HFF-Myc (cell line): ENCODE results near the gene DLGAP4.

Source experiments
- DNase-seq: peaks from one replicate; pipeline ENCODE4 v3.0.0-alpha.2; 2011; ENCODE audit warnings: low read depth; ENCODE audit errors: extremely low read depth
- H3K4me3 ChIP-seq: replicated peaks from 2 replicates; pipeline ENCODE4 v1.5.1; 2011; ENCODE audit warnings: low read depth, mild to moderate bottlenecking, control low read depth, low read length
- TF ChIP-seq, protein P1 (sequence below): IDR thresholded peaks from 2 replicates; pipeline ENCODE4 v1.5.1; 2012; ENCODE audit warnings: mild to moderate bottlenecking, low read depth, low read length, control low read depth; ENCODE audit errors: missing control alignments

DLGAP4 gene

DNA sequence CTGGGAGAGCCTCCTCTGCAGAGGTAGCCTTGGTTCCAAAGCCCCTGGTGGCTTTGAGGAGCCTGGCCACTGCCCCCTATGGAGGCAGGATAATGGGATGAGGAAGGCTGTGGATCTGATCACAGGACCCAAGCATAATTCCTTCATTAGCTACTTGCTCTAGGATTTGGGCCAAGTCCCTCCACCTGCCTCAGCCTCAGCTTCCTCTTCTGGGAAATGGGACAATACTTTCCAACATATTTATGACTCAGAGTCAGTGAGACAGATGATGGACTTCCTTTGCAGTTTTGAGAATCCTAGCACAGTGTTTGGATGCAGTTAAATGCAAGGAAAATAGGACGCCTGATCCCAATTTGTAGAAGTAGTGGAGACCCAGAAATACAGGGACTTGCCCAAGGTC lies 171.3 kb downstream of the DLGAP4 start:
- no peak overlapping the region for H3K4me3 ChIP-seq
- TF ChIP-seq, protein P1, sequence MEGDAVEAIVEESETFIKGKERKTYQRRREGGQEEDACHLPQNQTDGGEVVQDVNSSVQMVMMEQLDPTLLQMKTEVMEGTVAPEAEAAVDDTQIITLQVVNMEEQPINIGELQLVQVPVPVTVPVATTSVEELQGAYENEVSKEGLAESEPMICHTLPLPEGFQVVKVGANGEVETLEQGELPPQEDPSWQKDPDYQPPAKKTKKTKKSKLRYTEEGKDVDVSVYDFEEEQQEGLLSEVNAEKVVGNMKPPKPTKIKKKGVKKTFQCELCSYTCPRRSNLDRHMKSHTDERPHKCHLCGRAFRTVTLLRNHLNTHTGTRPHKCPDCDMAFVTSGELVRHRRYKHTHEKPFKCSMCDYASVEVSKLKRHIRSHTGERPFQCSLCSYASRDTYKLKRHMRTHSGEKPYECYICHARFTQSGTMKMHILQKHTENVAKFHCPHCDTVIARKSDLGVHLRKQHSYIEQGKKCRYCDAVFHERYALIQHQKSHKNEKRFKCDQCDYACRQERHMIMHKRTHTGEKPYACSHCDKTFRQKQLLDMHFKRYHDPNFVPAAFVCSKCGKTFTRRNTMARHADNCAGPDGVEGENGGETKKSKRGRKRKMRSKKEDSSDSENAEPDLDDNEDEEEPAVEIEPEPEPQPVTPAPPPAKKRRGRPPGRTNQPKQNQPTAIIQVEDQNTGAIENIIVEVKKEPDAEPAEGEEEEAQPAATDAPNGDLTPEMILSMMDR, result no peak
- no peak for DNase-seq

DNA sequence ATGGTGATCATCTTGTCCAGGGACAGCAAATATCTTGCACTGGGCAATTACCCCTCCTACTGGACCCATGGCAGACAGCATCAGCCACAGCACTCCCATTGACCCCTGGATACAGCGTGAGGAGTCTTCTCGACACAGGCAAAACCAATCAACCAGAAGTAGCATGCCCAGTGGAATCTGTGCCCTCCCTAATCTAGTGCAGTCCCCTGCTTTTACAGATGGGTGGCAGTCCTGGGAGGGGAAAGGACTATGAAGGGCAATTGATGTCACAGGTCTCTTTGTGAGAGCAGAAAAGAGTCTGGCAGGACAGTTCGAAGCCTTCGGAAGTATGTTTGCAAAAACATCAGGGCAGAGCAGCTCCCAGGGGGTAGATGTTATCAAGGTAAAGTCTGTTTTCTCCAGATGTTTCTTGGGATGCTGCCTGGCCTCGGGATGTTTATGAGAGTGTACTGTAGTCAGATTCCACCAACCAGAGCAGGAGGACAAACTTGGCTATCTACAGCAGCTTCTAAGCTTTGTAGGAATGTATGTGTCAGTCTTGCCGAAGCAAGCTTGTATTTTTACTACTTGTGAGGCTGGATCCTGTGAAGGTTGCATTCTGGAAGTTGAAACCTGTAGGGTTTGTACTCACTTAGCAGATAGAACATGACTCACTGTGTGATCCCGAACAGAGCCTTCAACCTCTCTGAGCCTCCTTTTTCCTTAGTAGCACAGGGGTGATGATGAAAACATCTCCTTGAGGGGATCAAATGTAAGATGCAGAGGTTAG lies 172.2 kb downstream of the DLGAP4 start:
- no peak for DNase-seq
- H3K4me3 ChIP-seq, result no peak overlapping the region
- TF ChIP-seq, protein P1, result no peak

DNA sequence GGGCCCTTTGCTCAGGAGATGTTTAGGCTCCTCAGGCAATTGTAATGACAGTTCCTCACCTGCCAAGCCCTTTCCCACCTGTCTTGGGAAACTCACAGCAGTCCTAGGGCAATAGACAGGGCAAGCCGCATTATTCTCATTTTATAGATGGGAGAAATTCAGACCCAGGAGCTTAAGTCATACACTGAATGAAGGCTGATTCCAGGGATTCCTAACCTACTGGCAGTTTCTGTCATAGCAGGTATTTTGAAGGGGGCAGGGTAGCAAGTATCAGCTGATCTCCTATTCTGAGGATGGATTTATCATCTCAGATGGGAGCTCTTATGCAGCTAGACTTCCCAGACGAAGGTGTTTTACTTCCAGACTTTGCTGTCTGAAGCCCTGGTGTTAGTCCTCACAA lies 173.8 kb downstream of the DLGAP4 start:
- no peak overlapping the region for H3K4me3 ChIP-seq
- DNase-seq, result no peak
- TF ChIP-seq, protein P1, result no peak

DNA sequence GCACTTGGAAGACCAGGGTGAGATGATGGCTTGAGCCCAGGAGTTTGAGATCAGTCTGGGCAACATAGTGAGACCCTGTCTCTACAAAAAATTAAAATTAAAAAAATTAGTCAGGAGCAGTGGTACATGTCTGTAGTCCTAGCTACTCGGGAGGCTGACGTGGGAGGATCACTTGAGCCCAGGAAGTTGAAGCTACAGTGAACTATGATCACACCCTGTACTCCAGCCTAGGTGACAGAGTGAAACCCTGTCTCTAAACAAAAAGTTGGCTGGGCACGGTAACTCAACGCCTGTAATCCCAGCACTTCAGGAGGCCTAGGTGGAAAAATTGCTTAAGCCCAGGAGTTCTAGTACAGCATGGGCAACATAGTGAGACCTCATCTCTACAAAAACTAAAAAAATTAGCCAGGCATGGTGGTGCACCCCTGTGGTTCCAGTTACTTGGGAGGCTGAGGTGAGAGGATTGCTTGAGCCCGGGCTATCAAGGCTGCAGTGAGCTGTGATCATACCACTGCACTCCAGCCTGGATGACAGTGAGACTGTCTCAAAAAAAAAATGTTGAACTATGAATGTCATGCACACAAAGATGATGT lies 174.4 kb downstream of the DLGAP4 start:
- no peak overlapping the region for H3K4me3 ChIP-seq
- TF ChIP-seq, protein P1, result no peak
- DNase-seq, result no peak

DNA sequence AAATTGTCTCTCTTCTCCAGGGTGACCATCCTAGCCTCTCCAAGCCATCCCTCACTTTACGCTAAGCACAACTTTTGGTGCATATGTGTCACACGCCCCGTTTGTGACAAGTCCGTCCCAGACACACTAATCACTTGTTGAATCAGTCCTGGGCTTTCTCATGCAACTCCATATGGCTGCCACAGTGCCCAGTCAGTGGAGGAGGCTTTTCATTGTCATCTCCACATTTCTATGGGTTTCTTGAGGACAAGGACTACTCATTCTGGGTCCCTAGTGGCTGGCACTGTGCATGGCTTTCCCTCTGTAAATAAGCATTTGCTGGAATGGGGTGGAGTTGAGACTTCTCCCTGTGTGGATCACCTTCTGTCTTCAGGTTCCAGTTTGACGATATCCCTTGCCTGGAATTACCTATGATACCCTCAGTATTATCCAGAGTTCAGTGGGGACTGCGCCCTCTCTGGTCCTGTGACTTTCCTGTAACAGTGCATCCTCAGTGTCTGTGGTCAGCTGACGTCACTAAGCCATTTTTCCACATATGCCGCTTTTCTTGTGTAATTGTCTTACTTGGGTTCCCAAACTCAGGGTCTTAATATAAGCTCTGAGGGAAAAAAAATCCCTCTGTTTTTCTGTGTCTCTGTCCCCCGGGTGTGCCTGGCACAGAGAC lies 175.4 kb downstream of the DLGAP4 start:
- H3K4me3 ChIP-seq, result no peak overlapping the region
- no peak for DNase-seq
- TF ChIP-seq, protein P1, result no peak

DNA sequence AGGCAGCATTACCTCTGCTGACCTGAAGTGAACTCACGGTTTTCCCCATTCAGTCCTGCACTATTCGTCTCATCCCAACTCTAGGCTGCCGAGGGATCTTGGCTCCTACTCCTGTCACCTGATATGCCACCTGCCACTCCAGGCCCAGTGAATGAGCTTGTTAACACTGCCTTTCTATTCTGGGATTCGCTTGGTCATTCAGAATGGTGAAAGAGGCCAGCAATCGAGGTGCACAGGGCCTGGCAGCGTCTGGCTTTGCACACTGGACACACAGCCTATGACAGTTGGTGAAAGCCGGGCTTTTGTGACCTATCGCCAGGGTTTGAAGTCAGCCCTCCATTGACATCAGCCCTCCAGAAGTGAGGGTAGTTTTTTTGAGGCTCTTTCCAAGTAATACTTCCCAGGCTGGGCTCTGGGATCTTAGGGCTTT lies 175.9 kb downstream of the DLGAP4 start:
- no peak overlapping the region for H3K4me3 ChIP-seq
- TF ChIP-seq, protein P1, result no peak
- DNase-seq, result no peak
